ENCODE results near the gene KCNMB4. TPM values are rescaled to one million over a fixed set of nuclear protein-coding genes. Genes with fewer than 3 reads are reported as not detected.

Gene KCNMB4
- total RNA-seq, 1 experiment from 2014 or later = 0.13 TPM

- DNase-seq (ENCODE audit: low read depth, low spot score) (no peak), ATAC-seq (no peak)
- Histone ChIP-seq H3K4me1 (ENCODE audit: control insufficient read depth, insufficient read depth, low read length) (no peaks in the 10 kb centered on the region), H3K9me3 (ENCODE audit: control insufficient read depth, insufficient read depth, low read depth, low read length) (no peaks in the 10 kb centered on the region), H3K36me3 (ENCODE audit: control insufficient read depth, insufficient read depth, low read length) (no peaks in the 10 kb centered on the region), H3K4me3 (ENCODE audit: low read depth in 2 of 2, low read length in 2 of 2) (no peak overlapping the region), H3K27me3 (ENCODE audit: control insufficient read depth, insufficient read depth, low read length) (no peaks in the 10 kb centered on the region), H3K27ac (ENCODE audit: low read length) (no peak overlapping the region)
- in situ Hi-C loops (cut with HindIII; ENCODE audit: low pct_unique_long_range_greater_than_20kb, low sequenced_read_pairs) (no loop called here), intact Hi-C loops (cut with micrococcal nuclease; ENCODE audit: unreplicated experiment) (no loop called here)
- ChIA-PET CTCF (no interaction called here), POLR2A (no interaction called here)
- no TSS peak for BruUV-seq (replicated peaks)
- no peak for TF ChIP-seq REST (IDR thresholded peaks at IDR 0.05; ENCODE audit: insufficient read depth in 1 of 2, low read depth in 2 of 2, low read length in 1 of 2)
- TF ChIP-seq TCF7L2 (IDR thresholded peaks at IDR 0.05; ENCODE audit: low read depth, low read length) = no peak
- no peak for TF ChIP-seq POLR2AphosphoS5 (IDR thresholded peaks at IDR 0.05; ENCODE audit: low read depth, low read length)
- no peak for TF ChIP-seq CTCF (IDR thresholded peaks at IDR 0.05)
- TF ChIP-seq SIN3A (IDR thresholded peaks at IDR 0.05; ENCODE audit: borderline replicate concordance, insufficient read depth, low read depth, low read length) = no peak
Observed at GRCh38 chr12:70398862-70399261, 32.8 kb downstream of the KCNMB4 start.

DNA sequence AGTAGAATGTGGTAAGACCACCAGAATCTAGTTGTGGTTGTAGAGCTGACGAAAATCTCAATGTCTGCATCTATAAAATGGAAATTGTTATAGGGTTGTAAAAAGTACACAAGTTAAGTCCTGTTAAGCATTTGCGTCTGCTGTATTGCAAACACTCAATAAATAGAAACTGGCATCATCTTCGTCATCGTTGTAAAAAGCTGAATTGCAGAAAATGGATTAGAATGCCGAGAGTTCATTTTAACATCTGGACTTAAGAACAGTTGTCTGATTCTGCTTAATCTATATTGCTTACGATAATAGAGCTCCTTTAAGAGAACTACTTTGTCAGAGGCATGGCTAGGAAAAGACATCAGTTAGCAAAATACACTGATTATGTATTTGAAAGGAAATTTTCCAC lies 33.2 kb downstream of the KCNMB4 start:
- ATAC-seq (no peak), DNase-seq (ENCODE audit: low read depth, low spot score) (no peak)
- H3K4me3 ChIP-seq (ENCODE audit: low read depth in 2 of 2, low read length in 2 of 2) = no peak overlapping the region
- ChIA-PET CTCF (no interaction called here), POLR2A (no interaction called here)
- no TSS peak for BruUV-seq (replicated peaks)
- H3K27ac ChIP-seq (ENCODE audit: low read length) = no peak overlapping the region
- in situ Hi-C loops (cut with HindIII; ENCODE audit: low pct_unique_long_range_greater_than_20kb, low sequenced_read_pairs) (no loop called here), intact Hi-C loops (cut with micrococcal nuclease; ENCODE audit: unreplicated experiment) (no loop called here)
- TF ChIP-seq CTCF (IDR thresholded peaks at IDR 0.05) (no peak), TCF7L2 (IDR thresholded peaks at IDR 0.05; ENCODE audit: low read depth, low read length) (no peak), SIN3A (IDR thresholded peaks at IDR 0.05; ENCODE audit: borderline replicate concordance, insufficient read depth, low read depth, low read length) (no peak), POLR2AphosphoS5 (IDR thresholded peaks at IDR 0.05; ENCODE audit: low read depth, low read length) (no peak), REST (IDR thresholded peaks at IDR 0.05; ENCODE audit: insufficient read depth in 1 of 2, low read depth in 2 of 2, low read length in 1 of 2) (no peak)
- H3K4me1 ChIP-seq (ENCODE audit: control insufficient read depth, insufficient read depth, low read length) = no peaks in the 10 kb centered on the region
- H3K27me3 ChIP-seq (ENCODE audit: control insufficient read depth, insufficient read depth, low read length) = no peaks in the 10 kb centered on the region
- H3K36me3 ChIP-seq (ENCODE audit: control insufficient read depth, insufficient read depth, low read length) = no peaks in the 10 kb centered on the region
- no peaks in the 10 kb centered on the region for H3K9me3 ChIP-seq (ENCODE audit: control insufficient read depth, insufficient read depth, low read depth, low read length)
